IMR-90 (cell line): ENCODE data around the gene AAMP.

Experiments
- CHD1 ChIP-seq: IDR thresholded peaks from 2 replicates; pipeline ENCODE4 v1.6.1; 2012; ENCODE audit warnings: low read depth, low read length, improper control_type of control experiment
- CTCF ChIP-seq: conservative IDR thresholded peaks from 2 replicates; pipeline ENCODE4 v1.5.1; 2012; ENCODE audit warnings: mild to moderate bottlenecking, low read depth, low read length, improper control_type of control experiment
- MAFK ChIP-seq: IDR thresholded peaks from 2 replicates; pipeline ENCODE4 v1.6.1; 2012; ENCODE audit warnings: low read depth, low read length, improper control_type of control experiment
- POLR2A ChIP-seq: IDR thresholded peaks from 2 replicates; pipeline ENCODE4 v1.6.1; 2012; ENCODE audit warnings: mild to moderate bottlenecking, low read depth, low read length
- RAD21 ChIP-seq: IDR thresholded peaks from 2 replicates; pipeline ENCODE4 v1.6.1; 2012; ENCODE audit warnings: low read length, improper control_type of control experiment
- RCOR1 ChIP-seq: IDR thresholded peaks from 2 replicates; pipeline ENCODE4 v1.6.1; 2012; ENCODE audit warnings: mild to moderate bottlenecking, low read length, improper control_type of control experiment; ENCODE audit not compliant: insufficient replicate concordance
- USF2 ChIP-seq: fragments of 150-350 bp; IDR thresholded peaks from 2 replicates; pipeline ENCODE4 v1.6.1; 2017; ENCODE audit warnings: mild to moderate bottlenecking, antibody characterized with exemption, low read length, low read depth

- TF ChIP-seq RAD21 (no peak), CTCF (no peak), POLR2A (no peak), MAFK (no peak), USF2 (no peak), RCOR1 (no peak), CHD1 (no peak)
Observed at GRCh38 chr2:218306184-218306920, 36.4 kb upstream of the AAMP start.
